Measurements from ENCODE around the gene MYPOP. TPM values are rescaled to one million over a fixed set of nuclear protein-coding genes. Genes with fewer than 3 reads are reported as not detected.
A peak's percentile ranks its signal among the peaks of the same experiment; 100 is the strongest.

Gene MYPOP
- total and polyA plus RNA-seq, 2 of the 13 experiments (the other 11 are each of a cell fraction or from before 2014, with no cell fraction given) = 2.3 to 2.7 TPM

DNA sequence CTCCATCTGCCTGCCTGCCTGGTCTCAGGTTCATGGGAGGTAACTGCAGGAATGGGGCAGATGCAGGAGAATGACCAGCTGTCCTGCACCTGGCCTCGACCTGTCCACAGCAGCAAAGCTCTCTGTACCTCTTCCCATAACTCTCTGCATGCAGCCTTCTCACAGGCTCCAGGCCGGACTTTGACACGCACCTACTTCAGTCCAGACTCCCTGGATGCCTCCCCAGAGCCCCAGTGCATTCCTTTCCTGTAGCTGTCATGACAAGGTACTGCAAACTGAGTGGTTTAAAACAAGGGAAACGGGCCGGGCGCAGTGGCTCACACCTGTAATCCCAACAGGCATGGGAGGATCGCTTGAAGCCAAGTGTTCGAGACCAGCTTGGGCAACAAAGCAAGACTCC, 8.9 kb upstream of the MYPOP start (continued):
- TF ChIP-seq, protein P1, sequence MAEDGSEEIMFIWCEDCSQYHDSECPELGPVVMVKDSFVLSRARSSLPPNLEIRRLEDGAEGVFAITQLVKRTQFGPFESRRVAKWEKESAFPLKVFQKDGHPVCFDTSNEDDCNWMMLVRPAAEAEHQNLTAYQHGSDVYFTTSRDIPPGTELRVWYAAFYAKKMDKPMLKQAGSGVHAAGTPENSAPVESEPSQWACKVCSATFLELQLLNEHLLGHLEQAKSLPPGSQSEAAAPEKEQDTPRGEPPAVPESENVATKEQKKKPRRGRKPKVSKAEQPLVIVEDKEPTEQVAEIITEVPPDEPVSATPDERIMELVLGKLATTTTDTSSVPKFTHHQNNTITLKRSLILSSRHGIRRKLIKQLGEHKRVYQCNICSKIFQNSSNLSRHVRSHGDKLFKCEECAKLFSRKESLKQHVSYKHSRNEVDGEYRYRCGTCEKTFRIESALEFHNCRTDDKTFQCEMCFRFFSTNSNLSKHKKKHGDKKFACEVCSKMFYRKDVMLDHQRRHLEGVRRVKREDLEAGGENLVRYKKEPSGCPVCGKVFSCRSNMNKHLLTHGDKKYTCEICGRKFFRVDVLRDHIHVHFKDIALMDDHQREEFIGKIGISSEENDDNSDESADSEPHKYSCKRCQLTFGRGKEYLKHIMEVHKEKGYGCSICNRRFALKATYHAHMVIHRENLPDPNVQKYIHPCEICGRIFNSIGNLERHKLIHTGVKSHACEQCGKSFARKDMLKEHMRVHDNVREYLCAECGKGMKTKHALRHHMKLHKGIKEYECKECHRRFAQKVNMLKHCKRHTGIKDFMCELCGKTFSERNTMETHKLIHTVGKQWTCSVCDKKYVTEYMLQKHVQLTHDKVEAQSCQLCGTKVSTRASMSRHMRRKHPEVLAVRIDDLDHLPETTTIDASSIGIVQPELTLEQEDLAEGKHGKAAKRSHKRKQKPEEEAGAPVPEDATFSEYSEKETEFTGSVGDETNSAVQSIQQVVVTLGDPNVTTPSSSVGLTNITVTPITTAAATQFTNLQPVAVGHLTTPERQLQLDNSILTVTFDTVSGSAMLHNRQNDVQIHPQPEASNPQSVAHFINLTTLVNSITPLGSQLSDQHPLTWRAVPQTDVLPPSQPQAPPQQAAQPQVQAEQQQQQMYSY (CRISPR knock-in tag; IDR thresholded peaks at IDR 0.05) = peak; percentile 95
- TF ChIP-seq, protein P2, sequence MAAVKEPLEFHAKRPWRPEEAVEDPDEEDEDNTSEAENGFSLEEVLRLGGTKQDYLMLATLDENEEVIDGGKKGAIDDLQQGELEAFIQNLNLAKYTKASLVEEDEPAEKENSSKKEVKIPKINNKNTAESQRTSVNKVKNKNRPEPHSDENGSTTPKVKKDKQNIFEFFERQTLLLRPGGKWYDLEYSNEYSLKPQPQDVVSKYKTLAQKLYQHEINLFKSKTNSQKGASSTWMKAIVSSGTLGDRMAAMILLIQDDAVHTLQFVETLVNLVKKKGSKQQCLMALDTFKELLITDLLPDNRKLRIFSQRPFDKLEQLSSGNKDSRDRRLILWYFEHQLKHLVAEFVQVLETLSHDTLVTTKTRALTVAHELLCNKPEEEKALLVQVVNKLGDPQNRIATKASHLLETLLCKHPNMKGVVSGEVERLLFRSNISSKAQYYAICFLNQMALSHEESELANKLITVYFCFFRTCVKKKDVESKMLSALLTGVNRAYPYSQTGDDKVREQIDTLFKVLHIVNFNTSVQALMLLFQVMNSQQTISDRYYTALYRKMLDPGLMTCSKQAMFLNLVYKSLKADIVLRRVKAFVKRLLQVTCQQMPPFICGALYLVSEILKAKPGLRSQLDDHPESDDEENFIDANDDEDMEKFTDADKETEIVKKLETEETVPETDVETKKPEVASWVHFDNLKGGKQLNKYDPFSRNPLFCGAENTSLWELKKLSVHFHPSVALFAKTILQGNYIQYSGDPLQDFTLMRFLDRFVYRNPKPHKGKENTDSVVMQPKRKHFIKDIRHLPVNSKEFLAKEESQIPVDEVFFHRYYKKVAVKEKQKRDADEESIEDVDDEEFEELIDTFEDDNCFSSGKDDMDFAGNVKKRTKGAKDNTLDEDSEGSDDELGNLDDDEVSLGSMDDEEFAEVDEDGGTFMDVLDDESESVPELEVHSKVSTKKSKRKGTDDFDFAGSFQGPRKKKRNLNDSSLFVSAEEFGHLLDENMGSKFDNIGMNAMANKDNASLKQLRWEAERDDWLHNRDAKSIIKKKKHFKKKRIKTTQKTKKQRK (IDR thresholded peaks at IDR 0.05; ENCODE audit: low read length) = no peak
- TF ChIP-seq IKZF1 (IDR thresholded peaks at IDR 0.05) (no peak), ZMYM3 (CRISPR knock-in tag; IDR thresholded peaks at IDR 0.05) (peak; percentile 35; the same call in 1 of the 2 replicates), HNF4A (CRISPR knock-in tag; IDR thresholded peaks at IDR 0.05) (peak; percentile 73), THAP11 (CRISPR knock-in tag; IDR thresholded peaks at IDR 0.05) (0 out of 2 replicates have a peak, but pooled peaks have one; percentile 21), MED8 (CRISPR knock-in tag; IDR thresholded peaks at IDR 0.05; ENCODE audit: insufficient replicate concordance) (no peak), ZNF749 (CRISPR knock-in tag; IDR thresholded peaks at IDR 0.05; ENCODE audit: borderline replicate concordance) (no peak), RORA (CRISPR knock-in tag; IDR thresholded peaks at IDR 0.05) (no peak), ZNF780A (CRISPR knock-in tag; IDR thresholded peaks at IDR 0.05) (no peak), KDM5B (CRISPR knock-in tag; IDR thresholded peaks at IDR 0.05; ENCODE audit: borderline replicate concordance) (peak; percentile 43; the same call in 1 of the 2 replicates), SMC3 (IDR thresholded peaks at IDR 0.05; ENCODE audit: low read length) (no peak)
- TF ChIP-seq, protein P3, sequence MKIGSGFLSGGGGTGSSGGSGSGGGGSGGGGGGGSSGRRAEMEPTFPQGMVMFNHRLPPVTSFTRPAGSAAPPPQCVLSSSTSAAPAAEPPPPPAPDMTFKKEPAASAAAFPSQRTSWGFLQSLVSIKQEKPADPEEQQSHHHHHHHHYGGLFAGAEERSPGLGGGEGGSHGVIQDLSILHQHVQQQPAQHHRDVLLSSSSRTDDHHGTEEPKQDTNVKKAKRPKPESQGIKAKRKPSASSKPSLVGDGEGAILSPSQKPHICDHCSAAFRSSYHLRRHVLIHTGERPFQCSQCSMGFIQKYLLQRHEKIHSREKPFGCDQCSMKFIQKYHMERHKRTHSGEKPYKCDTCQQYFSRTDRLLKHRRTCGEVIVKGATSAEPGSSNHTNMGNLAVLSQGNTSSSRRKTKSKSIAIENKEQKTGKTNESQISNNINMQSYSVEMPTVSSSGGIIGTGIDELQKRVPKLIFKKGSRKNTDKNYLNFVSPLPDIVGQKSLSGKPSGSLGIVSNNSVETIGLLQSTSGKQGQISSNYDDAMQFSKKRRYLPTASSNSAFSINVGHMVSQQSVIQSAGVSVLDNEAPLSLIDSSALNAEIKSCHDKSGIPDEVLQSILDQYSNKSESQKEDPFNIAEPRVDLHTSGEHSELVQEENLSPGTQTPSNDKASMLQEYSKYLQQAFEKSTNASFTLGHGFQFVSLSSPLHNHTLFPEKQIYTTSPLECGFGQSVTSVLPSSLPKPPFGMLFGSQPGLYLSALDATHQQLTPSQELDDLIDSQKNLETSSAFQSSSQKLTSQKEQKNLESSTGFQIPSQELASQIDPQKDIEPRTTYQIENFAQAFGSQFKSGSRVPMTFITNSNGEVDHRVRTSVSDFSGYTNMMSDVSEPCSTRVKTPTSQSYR (CRISPR knock-in tag; IDR thresholded peaks at IDR 0.05; ENCODE audit: borderline replicate concordance) = no peak
- TF ChIP-seq, protein P4, sequence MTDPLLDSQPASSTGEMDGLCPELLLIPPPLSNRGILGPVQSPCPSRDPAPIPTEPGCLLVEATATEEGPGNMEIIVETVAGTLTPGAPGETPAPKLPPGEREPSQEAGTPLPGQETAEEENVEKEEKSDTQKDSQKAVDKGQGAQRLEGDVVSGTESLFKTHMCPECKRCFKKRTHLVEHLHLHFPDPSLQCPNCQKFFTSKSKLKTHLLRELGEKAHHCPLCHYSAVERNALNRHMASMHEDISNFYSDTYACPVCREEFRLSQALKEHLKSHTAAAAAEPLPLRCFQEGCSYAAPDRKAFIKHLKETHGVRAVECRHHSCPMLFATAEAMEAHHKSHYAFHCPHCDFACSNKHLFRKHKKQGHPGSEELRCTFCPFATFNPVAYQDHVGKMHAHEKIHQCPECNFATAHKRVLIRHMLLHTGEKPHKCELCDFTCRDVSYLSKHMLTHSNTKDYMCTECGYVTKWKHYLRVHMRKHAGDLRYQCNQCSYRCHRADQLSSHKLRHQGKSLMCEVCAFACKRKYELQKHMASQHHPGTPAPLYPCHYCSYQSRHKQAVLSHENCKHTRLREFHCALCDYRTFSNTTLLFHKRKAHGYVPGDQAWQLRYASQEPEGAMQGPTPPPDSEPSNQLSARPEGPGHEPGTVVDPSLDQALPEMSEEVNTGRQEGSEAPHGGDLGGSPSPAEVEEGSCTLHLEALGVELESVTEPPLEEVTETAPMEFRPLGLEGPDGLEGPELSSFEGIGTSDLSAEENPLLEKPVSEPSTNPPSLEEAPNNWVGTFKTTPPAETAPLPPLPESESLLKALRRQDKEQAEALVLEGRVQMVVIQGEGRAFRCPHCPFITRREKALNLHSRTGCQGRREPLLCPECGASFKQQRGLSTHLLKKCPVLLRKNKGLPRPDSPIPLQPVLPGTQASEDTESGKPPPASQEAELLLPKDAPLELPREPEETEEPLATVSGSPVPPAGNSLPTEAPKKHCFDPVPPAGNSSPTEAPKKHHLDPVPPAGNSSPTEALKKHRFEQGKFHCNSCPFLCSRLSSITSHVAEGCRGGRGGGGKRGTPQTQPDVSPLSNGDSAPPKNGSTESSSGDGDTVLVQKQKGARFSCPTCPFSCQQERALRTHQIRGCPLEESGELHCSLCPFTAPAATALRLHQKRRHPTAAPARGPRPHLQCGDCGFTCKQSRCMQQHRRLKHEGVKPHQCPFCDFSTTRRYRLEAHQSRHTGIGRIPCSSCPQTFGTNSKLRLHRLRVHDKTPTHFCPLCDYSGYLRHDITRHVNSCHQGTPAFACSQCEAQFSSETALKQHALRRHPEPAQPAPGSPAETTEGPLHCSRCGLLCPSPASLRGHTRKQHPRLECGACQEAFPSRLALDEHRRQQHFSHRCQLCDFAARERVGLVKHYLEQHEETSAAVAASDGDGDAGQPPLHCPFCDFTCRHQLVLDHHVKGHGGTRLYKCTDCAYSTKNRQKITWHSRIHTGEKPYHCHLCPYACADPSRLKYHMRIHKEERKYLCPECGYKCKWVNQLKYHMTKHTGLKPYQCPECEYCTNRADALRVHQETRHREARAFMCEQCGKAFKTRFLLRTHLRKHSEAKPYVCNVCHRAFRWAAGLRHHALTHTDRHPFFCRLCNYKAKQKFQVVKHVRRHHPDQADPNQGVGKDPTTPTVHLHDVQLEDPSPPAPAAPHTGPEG (CRISPR knock-in tag; IDR thresholded peaks at IDR 0.05) = no peak
